Measurements from ENCODE around the gene TSFM.

GRCh38 chr12:57822392-57823130, 40.0 kb downstream of the TSFM start:
- TF ChIP-seq CTCF (IDR thresholded peaks at IDR 0.05) (no peak), EZH2 (IDR thresholded peaks at IDR 0.05) (no peak), EZH2phosphoT487 (IDR thresholded peaks at IDR 0.05) (no peak)
